Stimulated activated CD4-positive, alpha-beta T cell treated with anti-CD3 and anti-CD28 coated beads, Interleukin-15, amount 100 ng/mL, for 1 hour (primary cell): Measurements from ENCODE around the gene TMEM175.
"Not testable (repeated sequence)": the region's sequence is repeated elsewhere in the genome, so short reads cannot be mapped to it uniquely, and the experiment has no call there.

ENCODE experiments used
- DNase-seq, 2 donors: peaks; one replicate each; pipeline ENCODE4 v3.0.0-alpha.2; 2020; ENCODE audit warnings: low read depth in 1 of 2, low spot score in 1 of 2

The TMEM175 gene

GRCh38 chr4:988726-989721, 56.8 kb downstream of the TMEM175 start:
- no peak for DNase-seq

GRCh38 chr4:989722-990471, 57.6 kb downstream of the TMEM175 start:
- no peak for DNase-seq

- DNase-seq, result no peak
Measured at GRCh38 chr4:990746-991367, 58.6 kb downstream of the TMEM175 start.

GRCh38 chr4:991451-992296, 59.4 kb downstream of the TMEM175 start:
- no peak for DNase-seq

GRCh38 chr4:992297-993110, 60.2 kb downstream of the TMEM175 start:
- DNase-seq, result no peak

- DNase-seq, result no peak
Measured at GRCh38 chr4:993111-994029, 61.1 kb downstream of the TMEM175 start, which contains the start of gene SLC26A1. SLC26A1 (minus strand) TSS chr4:993404; CDS start chr4:991703, 1,701 bp downstream.

- DNase-seq, result no peak
Measured at GRCh38 chr4:995311-996026, 63.2 kb downstream of the TMEM175 start.

- DNase-seq, result no peak
Measured at GRCh38 chr4:996030-996996, 64.1 kb downstream of the TMEM175 start.

- no peak for DNase-seq
Measured at GRCh38 chr4:996997-997374, 64.7 kb downstream of the TMEM175 start.

GRCh38 chr4:997375-998071, 65.3 kb downstream of the TMEM175 start:
- DNase-seq, result no peak

GRCh38 chr4:998096-998691, 65.9 kb downstream of the TMEM175 start:
- DNase-seq, result no peak

GRCh38 chr4:999240-999863, 67.1 kb downstream of the TMEM175 start:
- not testable (repeated sequence) for DNase-seq

GRCh38 chr4:999882-1000425, 67.7 kb downstream of the TMEM175 start:
- no peak for DNase-seq

GRCh38 chr4:1000686-1001260, 68.5 kb downstream of the TMEM175 start:
- no peak for DNase-seq
